IMR-90 (cell line): ENCODE data around the gene KRTAP5-6. TPM values are rescaled to one million over a fixed set of nuclear protein-coding genes. Genes with fewer than 3 reads are reported as not detected.

Experiments used
- ATAC-seq: fragments of 200-7000 bp; cut with Tn5 transposase; 2 replicates; pipeline ENCODE4 v1.9.1; 2020; ENCODE audit warnings: low read depth, mild to moderate bottlenecking, moderate library complexity
- BruUV-seq: library from RNA; stranded (reverse); fragments of 400-500 nt; replicated peaks from 2 replicates; lab custom pipeline; 2021; lab: Mats Ljungman, UMichigan
- CTCF ChIA-PET: fragments of 300-600 bp; formaldehyde crosslinking; extraction: SDS; loops from one replicate; lab custom pipeline; 2021; ENCODE audit warnings: antibody characterized with exemption; lab: Yijun Ruan, JAX
- POLR2A ChIA-PET: fragments of 300-600 bp; sonication (Branson Sonifier 250); formaldehyde crosslinking; loops from one replicate; lab custom pipeline; 2022; ENCODE audit warnings: antibody characterized with exemption; ENCODE audit not compliant: unreplicated experiment; lab: Charles Lee
- DNase-seq: peaks from one replicate; pipeline ENCODE4 v3.0.0; 2013
- H2AFZ ChIP-seq: replicated peaks from 2 replicates; pipeline ENCODE3; 2013; ENCODE audit warnings: low read length, mild to moderate bottlenecking; ENCODE audit not compliant: poor library complexity
- H2AK5ac ChIP-seq: 2 replicates; pipeline ENCODE4 v1.6.1; 2013; ENCODE audit warnings: low read depth, low read length, inconsistent platforms
- H2AK9ac ChIP-seq: replicated peaks from 2 replicates; pipeline ENCODE3; 2013; ENCODE audit warnings: mild to moderate bottlenecking, low read depth, low read length, moderate library complexity; ENCODE audit not compliant: poor library complexity
- H2BK120ac ChIP-seq: 2 replicates; pipeline ENCODE4 v1.6.1; 2013; ENCODE audit warnings: low read depth, low read length, inconsistent platforms
- H2BK15ac ChIP-seq: 3 replicates; pipeline ENCODE4 v1.6.1; 2013; ENCODE audit warnings: low read depth, low read length, inconsistent platforms
- H2BK20ac ChIP-seq: 2 replicates; pipeline ENCODE4 v1.6.1; 2013; ENCODE audit warnings: low read depth, mild to moderate bottlenecking, inconsistent platforms, low read length, moderate library complexity
- H2BK5ac ChIP-seq: 2 replicates; pipeline ENCODE4 v1.6.1; 2013; ENCODE audit warnings: mild to moderate bottlenecking, low read depth, low read length, inconsistent platforms; ENCODE audit not compliant: poor library complexity, severe bottlenecking
- H3K14ac ChIP-seq: replicated peaks from 2 replicates; pipeline ENCODE4 v1.6.1; 2013; ENCODE audit warnings: low read depth, low read length, inconsistent platforms
- H3K18ac ChIP-seq: 2 replicates; pipeline ENCODE4 v1.6.1; 2013; ENCODE audit warnings: low read depth, low read length, control low read depth
- H3K23ac ChIP-seq: 2 replicates; pipeline ENCODE4 v1.6.1; 2013; ENCODE audit warnings: low read depth, low read length, inconsistent platforms
- H3K27ac ChIP-seq: 2 replicates; pipeline ENCODE4 v1.5.1; 2013; ENCODE audit warnings: mild to moderate bottlenecking, control low read depth, low read length; ENCODE audit not compliant: insufficient read depth
- H3K27me3 ChIP-seq: 2 replicates; pipeline ENCODE4 v1.6.1; 2013; ENCODE audit warnings: low read length; ENCODE audit not compliant: control insufficient read depth, insufficient read depth
- H3K36me3 ChIP-seq: 2 replicates; pipeline ENCODE4 v1.6.1; 2013; ENCODE audit warnings: low read length, mixed read lengths; ENCODE audit not compliant: control insufficient read depth, insufficient read depth
- H3K4ac ChIP-seq: 2 replicates; pipeline ENCODE4 v1.6.1; 2013; ENCODE audit warnings: low read depth, low read length, inconsistent platforms
- H3K4me1 ChIP-seq: 2 replicates; pipeline ENCODE4 v1.6.1; 2013; ENCODE audit warnings: low read length, mixed read lengths; ENCODE audit not compliant: control insufficient read depth, insufficient read depth
- H3K4me2 ChIP-seq: 2 replicates; pipeline ENCODE4 v1.6.1; 2013; ENCODE audit warnings: low read depth, mild to moderate bottlenecking, control low read depth, low read length, moderate library complexity
- H3K4me3 ChIP-seq: 2 replicates; pipeline ENCODE4 v1.5.1; 2013; ENCODE audit warnings: low read depth, mild to moderate bottlenecking, control low read depth, low read length, moderate library complexity; ENCODE audit not compliant: insufficient read depth
- H3K56ac ChIP-seq: 2 replicates; pipeline ENCODE4 v1.6.1; 2013; ENCODE audit warnings: low read length, inconsistent platforms; ENCODE audit not compliant: insufficient read depth; ENCODE audit errors: extremely low read depth
- H3K79me1 ChIP-seq, 2 experiments: 2 replicates each; pipeline ENCODE4 v1.6.1; 2013; ENCODE audit warnings: low read length in 2 of 2, inconsistent platforms in 1 of 2, low read depth in 1 of 2
- H3K9ac ChIP-seq: 2 replicates; pipeline ENCODE4 v1.6.1; 2013; ENCODE audit warnings: low read depth, low read length, control low read depth
- H3K9me1 ChIP-seq: 2 replicates; pipeline ENCODE4 v1.6.1; 2013; ENCODE audit warnings: low read length, inconsistent platforms; ENCODE audit not compliant: insufficient read depth
- H3K9me3 ChIP-seq: 2 replicates; pipeline ENCODE4 v1.6.1; 2013; ENCODE audit warnings: low read length; ENCODE audit not compliant: control insufficient read depth, insufficient read depth
- H4K20me1 ChIP-seq: 2 replicates; pipeline ENCODE4 v1.6.1; 2013; ENCODE audit warnings: low read length, inconsistent platforms; ENCODE audit not compliant: insufficient read depth
- H4K5ac ChIP-seq: 2 replicates; pipeline ENCODE4 v1.6.1; 2013; ENCODE audit warnings: mild to moderate bottlenecking, low read depth, low read length, control low read depth
- H4K8ac ChIP-seq, 2 experiments: 2 replicates each; pipeline ENCODE4 v1.6.1; 2013; ENCODE audit warnings: low read depth in 2 of 2, low read length in 2 of 2, control low read depth in 1 of 2, inconsistent platforms in 1 of 2
- H4K91ac ChIP-seq: 2 replicates; pipeline ENCODE4 v1.6.1; 2013; ENCODE audit warnings: low read depth, low read length, inconsistent platforms; ENCODE audit not compliant: insufficient read depth
- BHLHE40 ChIP-seq: fragments of 150-350 bp; IDR thresholded peaks from 2 replicates; pipeline ENCODE4 v1.6.1; 2016; ENCODE audit warnings: mild to moderate bottlenecking, low read depth, low read length
- CEBPB ChIP-seq: IDR thresholded peaks from 2 replicates; pipeline ENCODE4 v1.6.1; 2012; ENCODE audit warnings: low read depth, low read length, improper control_type of control experiment
- CHD1 ChIP-seq: IDR thresholded peaks from 2 replicates; pipeline ENCODE4 v1.6.1; 2012; ENCODE audit warnings: low read depth, low read length, improper control_type of control experiment
- CTCF ChIP-seq: conservative IDR thresholded peaks from 2 replicates; pipeline ENCODE4 v1.5.1; 2012; ENCODE audit warnings: mild to moderate bottlenecking, low read depth, low read length, improper control_type of control experiment
- FOS ChIP-seq: fragments of 150-350 bp; IDR thresholded peaks from 2 replicates; pipeline ENCODE4 v1.6.1; 2016; ENCODE audit warnings: low read depth, low read length
- MAFK ChIP-seq: IDR thresholded peaks from 2 replicates; pipeline ENCODE4 v1.6.1; 2012; ENCODE audit warnings: low read depth, low read length, improper control_type of control experiment
- MAZ ChIP-seq: IDR thresholded peaks from 2 replicates; pipeline ENCODE4 v1.6.1; 2012; ENCODE audit warnings: low read depth, mild to moderate bottlenecking, low read length, improper control_type of control experiment, moderate library complexity, borderline replicate concordance
- MXI1 ChIP-seq: IDR thresholded peaks from 2 replicates; pipeline ENCODE4 v1.6.1; 2012; ENCODE audit warnings: low read depth, mild to moderate bottlenecking, low read length, moderate library complexity, borderline replicate concordance
- NFE2L2 ChIP-seq: fragments of 150-350 bp; IDR thresholded peaks from 2 replicates; pipeline ENCODE4 v1.6.1; 2016; ENCODE audit warnings: low read depth, mild to moderate bottlenecking, low read length
- RAD21 ChIP-seq: IDR thresholded peaks from 2 replicates; pipeline ENCODE4 v1.6.1; 2012; ENCODE audit warnings: low read length, improper control_type of control experiment
- USF2 ChIP-seq: fragments of 150-350 bp; IDR thresholded peaks from 2 replicates; pipeline ENCODE4 v1.6.1; 2017; ENCODE audit warnings: mild to moderate bottlenecking, antibody characterized with exemption, low read length, low read depth
- WGBS, 2 experiments: methylation state at CpG; one replicate each; pipeline versions ENCODE4 v1.1.5 to v1.1.7; 2013; ENCODE audit warnings: missing lambda C conversion rate in 2 of 2; ENCODE audit not compliant: insufficient read length in 1 of 2; ENCODE audit errors: extremely low coverage in 2 of 2; 5-methylcytosine and 5-hydroxymethylcytosine counted together
- dilution Hi-C: fragments of 300-500 bp; cut with HindIII; formaldehyde crosslinking; loops from one replicate; pipeline ENCODE4 v1.14.3; 2018; ENCODE audit warnings: low sequenced_read_pairs; ENCODE audit not compliant: unreplicated experiment
- in situ Hi-C: fragments of 300-500 bp; cut with MboI; formaldehyde crosslinking; loops from 3 replicates; pipeline ENCODE4 v1.14.3; 2019; ENCODE audit warnings: low sequenced_read_pairs, inconsistent platforms, mixed read lengths
- intact Hi-C: fragments of 100-400 bp; cut with micrococcal nuclease; formaldehyde crosslinking; loops from 2 replicates; pipeline ENCODE4 v1.10.0; 2022
- polyA plus RNA-seq, 3 experiments: library from polyadenylated mRNA; depleted of rRNA; stranded (reverse); fragments of >200 nt; gene quantifications; 2 replicates each; pipeline ENCODE4 v1.2.3, GENCODE V29; 2012; ENCODE audit warnings: low replicate concordance in 1 of 3
- total RNA-seq: library from RNA; depleted of rRNA; stranded (reverse); fragments of >200 nt; gene quantifications from 2 replicates; pipeline ENCODE4 v1.2.3, GENCODE V29; 2012

The KRTAP5-6 gene
- total and polyA plus RNA-seq, 2 of the 4 experiments (the other 2 are of a cell fraction): not detected

GRCh38 chr11:1696608-1697570 lies at the start of gene KRTAP5-6 (continued):
- TF ChIP-seq USF2 (no peak), MAZ (no peak)

- Histone ChIP-seq H2BK5ac (no peak overlapping the region), H3K18ac (no peak overlapping the region), H3K79me1 (no peaks in the 10 kb centered on the region), H3K23ac (no peak overlapping the region), H3K9me3 (no peaks in the 10 kb centered on the region), H2BK15ac (no peak overlapping the region), H2AFZ (no peak overlapping the region), H4K20me1 (no peaks in the 10 kb centered on the region), H3K56ac (no peak overlapping the region), H3K9ac (no peak overlapping the region), H2BK120ac (no peak overlapping the region), H4K5ac (no peak overlapping the region), H3K27ac (no peak overlapping the region), H2AK5ac (no peak overlapping the region), H3K4me3 (no peak overlapping the region), H4K91ac (no peak overlapping the region), H3K4me2 (no peak overlapping the region), H3K27me3 (peaks cover 34% of the 10 kb centered on the region), H4K8ac (no peak overlapping the region), H3K36me3 (no peaks in the 10 kb centered on the region), H2BK20ac (no peak overlapping the region), H3K14ac (no peak overlapping the region), H2AK9ac (no peak overlapping the region), H3K4me1 (no peaks in the 10 kb centered on the region), H3K9me1 (no peaks in the 10 kb centered on the region), H3K4ac (no peak overlapping the region)
- in situ Hi-C loops: no loop called here
- dilution Hi-C loops: no loop called here
- no TSS peak for BruUV-seq
- ChIA-PET POLR2A (no interaction called here), CTCF (no interaction called here)
- no peak for TF ChIP-seq CTCF
- TF ChIP-seq MAFK: no peak
- TF ChIP-seq CHD1: no peak
- no peak for TF ChIP-seq BHLHE40
- no peak for TF ChIP-seq FOS
- TF ChIP-seq CEBPB: no peak
- no peak for TF ChIP-seq USF2
- no peak for TF ChIP-seq RAD21
- TF ChIP-seq MXI1: no peak
- TF ChIP-seq NFE2L2: no peak
- 88% methylated on average over 29 of the region's 35 CpGs; no CpG with 5 or more reads in 1 of the 2 experiments for WGBS, 2 experiments
- ATAC-seq (no peak), DNase-seq (no peak)
- intact Hi-C loops: no loop called here
Measured at GRCh38 chr11:1647901-1648652, 48.9 kb upstream of the KRTAP5-6 start.
